ENCODE results near the gene CBX1.
A peak's percentile ranks its signal among the peaks of the same experiment; 100 is the strongest.

Gene CBX1

GRCh38 chr17:48101012-48101720 lies at the start of gene CBX1:
Gene CBX1, minus strand, starts transcription at chr17:48101478. Its CDS starts 24,474 bp downstream, at chr17:48077004.
- Histone ChIP-seq H3K36me3 (replicated peaks) (peaks cover 4% of the 10 kb centered on the region; the same call in 1 of the 2 replicates), H3K27me3 (ENCODE audit: low read depth) (no peaks in the 10 kb centered on the region), H3K4me1 (peaks cover 3% of the 10 kb centered on the region), H3K9me3 (peaks cover 2% of the 10 kb centered on the region; the same call in 1 of the 2 replicates), H3K4me3 (peak within 1 kb of the TSS; percentile 88)
- DNase-seq (ENCODE audit: low spot score in 2 of 2): peak; percentile 94 to 97
- in situ Hi-C loops (cut with MboI; ENCODE audit: low sequenced_read_pairs): no loop called here

GRCh38 chr17:48150597-48151001 lies 49.3 kb upstream of the CBX1 start:
- Histone ChIP-seq H3K4me1 (peaks cover 12% of the 10 kb centered on the region), H3K27me3 (ENCODE audit: low read depth) (peaks cover 56% of the 10 kb centered on the region), H3K4me3 (no peak overlapping the region), H3K36me3 (replicated peaks) (no peaks in the 10 kb centered on the region), H3K9me3 (no peaks in the 10 kb centered on the region)
- DNase-seq (ENCODE audit: low spot score in 2 of 2): no peak
- in situ Hi-C loops (cut with MboI; ENCODE audit: low sequenced_read_pairs): no loop called here

GRCh38 chr17:48149787-48150463 lies 48.6 kb upstream of the CBX1 start:
- no peak for DNase-seq (ENCODE audit: low spot score in 2 of 2)

GRCh38 chr17:48148854-48149786 lies 47.8 kb upstream of the CBX1 start:
- peaks cover 67% of the 10 kb centered on the region for H3K27me3 ChIP-seq (ENCODE audit: low read depth)
- peak; percentile 51 to 63 for DNase-seq (ENCODE audit: low spot score in 2 of 2)
- in situ Hi-C loops (cut with MboI; ENCODE audit: low sequenced_read_pairs): no loop called here
- H3K4me3 ChIP-seq: no peak overlapping the region
- H3K4me1 ChIP-seq: peaks cover 12% of the 10 kb centered on the region
- H3K36me3 ChIP-seq (replicated peaks): no peaks in the 10 kb centered on the region
- H3K9me3 ChIP-seq: no peaks in the 10 kb centered on the region

More at GRCh38 chr17:48149787-48150463, 48.6 kb upstream of the CBX1 start:
- no peaks in the 10 kb centered on the region for H3K9me3 ChIP-seq
- H3K4me1 ChIP-seq: peaks cover 12% of the 10 kb centered on the region
- in situ Hi-C loops (cut with MboI; ENCODE audit: low sequenced_read_pairs): no loop called here
- H3K27me3 ChIP-seq (ENCODE audit: low read depth): peaks cover 59% of the 10 kb centered on the region
- H3K4me3 ChIP-seq: no peak overlapping the region
- H3K36me3 ChIP-seq (replicated peaks): no peaks in the 10 kb centered on the region

- H3K4me3 ChIP-seq: no peak overlapping the region
- DNase-seq (ENCODE audit: low spot score in 2 of 2): no peak
- in situ Hi-C loops (cut with MboI; ENCODE audit: low sequenced_read_pairs): no loop called here
Measured at GRCh38 chr17:48148029-48148770, 46.9 kb upstream of the CBX1 start.

GRCh38 chr17:48144976-48145798 lies 43.9 kb upstream of the CBX1 start:
- peaks cover 12% of the 10 kb centered on the region for H3K4me1 ChIP-seq
- H3K4me3 ChIP-seq: no peak overlapping the region
- no peaks in the 10 kb centered on the region for H3K36me3 ChIP-seq (replicated peaks)
- H3K27me3 ChIP-seq (ENCODE audit: low read depth): peaks cover 58% of the 10 kb centered on the region
- in situ Hi-C loops (cut with MboI; ENCODE audit: low sequenced_read_pairs): no loop called here
- no peak for DNase-seq (ENCODE audit: low spot score in 2 of 2)
- no peaks in the 10 kb centered on the region for H3K9me3 ChIP-seq

More at GRCh38 chr17:48148029-48148770, 46.9 kb upstream of the CBX1 start:
- peaks cover 73% of the 10 kb centered on the region for H3K27me3 ChIP-seq (ENCODE audit: low read depth)
- no peaks in the 10 kb centered on the region for H3K36me3 ChIP-seq (replicated peaks)
- no peaks in the 10 kb centered on the region for H3K9me3 ChIP-seq
- H3K4me1 ChIP-seq: peaks cover 12% of the 10 kb centered on the region

- no peak overlapping the region for H3K4me3 ChIP-seq
- no peaks in the 10 kb centered on the region for H3K36me3 ChIP-seq (replicated peaks)
- H3K4me1 ChIP-seq: peaks cover 2% of the 10 kb centered on the region; the same call in 1 of the 2 replicates
- H3K27me3 ChIP-seq (ENCODE audit: low read depth): peaks cover 56% of the 10 kb centered on the region
- in situ Hi-C loops (cut with MboI; ENCODE audit: low sequenced_read_pairs): no loop called here
- no peaks in the 10 kb centered on the region for H3K9me3 ChIP-seq
- DNase-seq (ENCODE audit: low spot score in 2 of 2): no peak
Measured at GRCh38 chr17:48144231-48144630, 43.0 kb upstream of the CBX1 start.

- H3K4me1 ChIP-seq: no peaks in the 10 kb centered on the region; the same call in 1 of the 2 replicates
- H3K4me3 ChIP-seq: no peak overlapping the region
- DNase-seq (ENCODE audit: low spot score in 2 of 2): no peak
- H3K9me3 ChIP-seq: no peaks in the 10 kb centered on the region
- in situ Hi-C loops (cut with MboI; ENCODE audit: low sequenced_read_pairs): no loop called here
- H3K36me3 ChIP-seq (replicated peaks): no peaks in the 10 kb centered on the region
- peaks cover 50% of the 10 kb centered on the region for H3K27me3 ChIP-seq (ENCODE audit: low read depth)
Measured at GRCh38 chr17:48143629-48144028, 42.4 kb upstream of the CBX1 start.

GRCh38 chr17:48139944-48140343 lies 38.7 kb upstream of the CBX1 start:
- in situ Hi-C loops (cut with MboI; ENCODE audit: low sequenced_read_pairs): no loop called here
- no peaks in the 10 kb centered on the region; the same call in 1 of the 2 replicates for H3K4me1 ChIP-seq
- peaks cover 35% of the 10 kb centered on the region for H3K27me3 ChIP-seq (ENCODE audit: low read depth)
- no peaks in the 10 kb centered on the region for H3K36me3 ChIP-seq (replicated peaks)
- H3K9me3 ChIP-seq: no peaks in the 10 kb centered on the region
- H3K4me3 ChIP-seq: no peak overlapping the region
- DNase-seq (ENCODE audit: low spot score in 2 of 2): no peak

- no peaks in the 10 kb centered on the region; the same call in 1 of the 2 replicates for H3K4me1 ChIP-seq
- no peaks in the 10 kb centered on the region for H3K36me3 ChIP-seq (replicated peaks)
- H3K27me3 ChIP-seq (ENCODE audit: low read depth): peaks cover 19% of the 10 kb centered on the region
- in situ Hi-C loops (cut with MboI; ENCODE audit: low sequenced_read_pairs): no loop called here
- H3K4me3 ChIP-seq: no peak overlapping the region
- DNase-seq (ENCODE audit: low spot score in 2 of 2): no peak
- H3K9me3 ChIP-seq: no peaks in the 10 kb centered on the region
Measured at GRCh38 chr17:48137656-48138055, 36.4 kb upstream of the CBX1 start.

GRCh38 chr17:48134912-48135480 lies 33.7 kb upstream of the CBX1 start:
- no peaks in the 10 kb centered on the region for H3K36me3 ChIP-seq (replicated peaks)

GRCh38 chr17:48132385-48132784 lies 31.1 kb upstream of the CBX1 start:
- no peaks in the 10 kb centered on the region for H3K9me3 ChIP-seq
- no peak for DNase-seq (ENCODE audit: low spot score in 2 of 2)
- no peaks in the 10 kb centered on the region for H3K4me1 ChIP-seq
- H3K27me3 ChIP-seq (ENCODE audit: low read depth): peaks cover 3% of the 10 kb centered on the region; the same call in 1 of the 2 replicates
- no peaks in the 10 kb centered on the region for H3K36me3 ChIP-seq (replicated peaks)
- no peak overlapping the region for H3K4me3 ChIP-seq
- in situ Hi-C loops (cut with MboI; ENCODE audit: low sequenced_read_pairs): loop anchor here (5.0 kb wide), 1 partner anchor 105 kb away; no protein-coding TSS in a partner anchor

More at GRCh38 chr17:48134912-48135480, 33.7 kb upstream of the CBX1 start:
- Histone ChIP-seq H3K4me1 (no peaks in the 10 kb centered on the region), H3K27me3 (ENCODE audit: low read depth) (peaks cover 9% of the 10 kb centered on the region), H3K4me3 (no peak overlapping the region), H3K9me3 (no peaks in the 10 kb centered on the region)
- DNase-seq (ENCODE audit: low spot score in 2 of 2): no peak
- in situ Hi-C loops (cut with MboI; ENCODE audit: low sequenced_read_pairs): loop anchor here (5.0 kb wide), 1 partner anchor 108 kb away; no protein-coding TSS in a partner anchor
